GM18502 (cell line): Measurements from ENCODE around the gene PODXL2.
"Not testable (repeated sequence)": the region's sequence is repeated elsewhere in the genome, so short reads cannot be mapped to it uniquely, and the experiment has no call there.

Source experiments
- ATAC-seq: cut with Tn5 transposase; IDR thresholded peaks from one replicate; pipeline ENCODE4 v1.9.1; 2021; ENCODE audit warnings: mild to moderate bottlenecking; ENCODE audit not compliant: unreplicated experiment, poor library complexity

Gene PODXL2

DNA sequence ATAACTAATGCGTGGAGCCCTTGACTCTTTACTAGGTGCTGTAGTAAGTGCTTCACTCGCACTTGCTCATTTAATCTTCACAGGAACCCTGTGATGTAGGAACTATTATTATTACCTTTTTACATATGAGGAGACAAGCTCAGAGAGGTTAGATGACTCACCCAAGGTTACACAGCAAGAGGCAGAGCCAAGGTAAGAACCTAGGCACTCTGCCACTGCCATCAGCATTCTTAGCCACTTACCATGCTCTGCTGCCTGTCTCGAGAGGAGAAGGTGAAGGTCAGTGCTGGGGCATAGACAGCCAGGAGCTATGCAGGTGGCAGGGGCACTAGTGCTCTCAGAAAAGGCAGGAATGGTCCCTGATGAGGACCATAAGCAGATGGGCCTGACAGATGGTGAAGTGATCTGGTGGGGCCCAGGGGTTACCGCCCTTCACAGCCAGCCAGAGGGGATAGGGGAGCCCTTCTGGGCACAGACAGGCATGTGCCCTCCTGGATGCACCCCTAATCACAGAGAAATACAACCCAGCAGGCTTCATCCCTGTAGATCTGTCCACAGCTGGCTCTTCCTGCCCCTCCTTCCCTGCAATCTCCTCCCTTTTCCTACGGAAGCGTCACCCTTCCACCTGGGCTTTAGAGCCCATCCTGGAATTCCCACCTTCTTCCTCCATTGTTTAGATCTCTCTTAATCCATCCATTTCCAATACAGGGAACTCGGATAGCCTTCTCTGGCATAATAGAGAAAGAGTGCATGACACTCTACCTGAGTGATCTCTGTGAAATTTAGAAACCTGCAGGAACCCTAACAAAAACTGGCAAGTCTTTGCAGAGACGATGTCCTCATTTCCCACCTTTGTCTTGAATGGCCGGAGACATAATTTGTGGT, 70.7 kb downstream of the PODXL2 start:
- ATAC-seq, result no peak

DNA sequence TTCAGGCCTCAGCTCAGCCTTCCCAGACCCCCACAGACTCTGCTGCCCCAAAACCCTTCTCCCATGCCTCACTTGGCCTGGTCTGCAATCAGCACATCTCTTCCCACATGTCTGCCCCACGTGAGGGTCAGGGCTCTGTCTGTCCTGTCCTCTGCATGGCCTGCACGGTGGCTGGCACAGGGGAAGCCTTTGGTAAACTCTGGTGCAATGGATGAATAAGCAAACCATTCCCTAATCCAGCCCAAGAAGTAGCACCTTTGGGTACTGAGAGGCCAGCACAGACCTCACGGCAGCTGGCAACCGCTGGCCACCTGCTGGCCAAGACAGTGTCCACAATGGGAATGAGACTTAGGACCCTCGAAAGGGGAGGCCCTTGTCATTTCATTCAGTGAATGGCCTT, 71.4 kb downstream of the PODXL2 start:
- no peak for ATAC-seq

DNA sequence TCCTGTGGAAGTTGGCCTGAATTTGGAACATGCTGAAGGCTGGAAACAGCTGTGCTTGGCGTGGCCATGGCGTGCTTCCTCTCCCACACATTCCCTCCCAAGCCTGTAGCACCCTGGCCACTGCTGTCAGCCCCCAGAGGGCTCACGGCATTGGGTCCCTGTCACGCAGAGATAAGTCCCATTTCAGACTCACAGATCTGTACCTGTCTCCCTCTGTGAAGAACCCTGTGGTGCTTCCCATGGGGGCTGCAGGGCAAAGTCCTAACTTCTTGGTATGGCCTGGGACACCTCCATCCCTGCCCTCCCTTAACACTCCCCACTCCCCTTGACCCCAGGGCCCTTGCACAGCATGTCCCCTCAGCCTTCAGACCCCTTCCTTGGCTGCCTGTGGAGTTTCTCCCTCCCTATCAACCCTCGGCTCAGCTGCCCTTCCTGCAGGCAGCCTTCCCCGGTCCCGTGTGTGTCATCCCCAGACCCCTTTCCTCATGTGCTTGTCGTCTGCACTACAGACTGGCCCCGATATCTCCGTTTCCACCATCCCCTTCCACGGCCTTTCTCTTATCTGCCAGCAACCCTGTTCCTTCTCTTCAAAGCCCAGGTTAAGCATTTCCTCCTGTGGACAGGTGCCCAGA, 72.4 kb downstream of the PODXL2 start:
- no peak for ATAC-seq

DNA sequence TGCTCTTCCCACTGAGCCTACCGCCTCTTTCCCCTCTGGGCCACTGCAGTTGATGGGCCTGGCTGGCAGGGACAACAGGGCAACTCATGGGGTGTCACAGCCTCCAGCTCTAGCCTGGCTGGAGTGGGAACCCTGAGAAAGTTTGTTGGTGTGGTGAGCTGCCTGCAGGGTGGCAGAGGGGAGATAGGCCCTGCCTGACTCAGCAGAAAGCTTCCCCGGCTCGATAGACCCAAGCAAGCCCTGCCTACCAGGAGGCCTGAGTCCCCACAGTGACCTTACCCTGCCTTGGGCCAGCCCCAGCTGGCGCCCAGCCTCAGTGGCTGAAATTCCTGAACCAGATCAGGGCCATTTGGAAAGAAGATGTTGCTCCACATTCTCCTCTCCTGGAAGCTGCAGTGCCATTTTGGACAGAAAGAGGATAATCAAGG, 73.2 kb downstream of the PODXL2 start:
- no peak for ATAC-seq

DNA sequence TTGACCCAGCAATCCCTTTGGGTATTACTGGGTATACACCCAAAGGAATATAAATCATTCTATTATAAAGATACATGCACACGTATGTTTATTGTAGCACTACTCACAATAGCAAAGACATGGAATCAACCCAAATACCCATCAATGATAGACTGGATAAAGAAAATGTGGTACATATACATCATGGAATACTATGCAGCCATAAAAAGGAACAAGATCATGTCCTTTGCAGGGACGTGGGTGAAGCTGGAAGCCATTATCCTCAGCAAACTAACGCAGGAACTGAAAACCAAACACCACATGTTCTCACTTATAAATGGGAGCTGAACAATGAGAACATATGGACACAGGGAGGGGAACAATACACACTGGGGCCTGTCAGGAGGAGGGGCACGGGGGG, 75.9 kb downstream of the PODXL2 start:
- ATAC-seq, result not testable (repeated sequence)

DNA sequence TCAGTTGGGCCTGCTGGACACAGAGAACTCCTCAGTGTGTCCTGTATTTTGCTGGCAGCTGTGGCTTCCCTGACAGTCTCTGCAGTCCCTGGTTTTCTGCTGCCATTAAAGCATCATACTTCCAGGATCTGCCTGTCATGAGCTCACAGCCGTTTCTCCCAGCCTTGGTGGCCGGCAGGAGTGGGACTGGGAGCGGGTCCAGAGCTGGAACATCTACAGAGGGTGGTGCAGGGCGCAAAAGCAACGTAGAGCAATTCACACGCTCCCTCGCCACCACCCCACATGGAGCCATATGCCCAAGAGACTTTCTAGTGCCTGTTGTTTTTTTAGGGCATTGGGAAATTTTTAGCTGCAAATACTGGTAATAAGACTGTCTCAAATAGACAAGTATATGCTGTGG, 77.3 kb downstream of the PODXL2 start:
- ATAC-seq, result no peak

DNA sequence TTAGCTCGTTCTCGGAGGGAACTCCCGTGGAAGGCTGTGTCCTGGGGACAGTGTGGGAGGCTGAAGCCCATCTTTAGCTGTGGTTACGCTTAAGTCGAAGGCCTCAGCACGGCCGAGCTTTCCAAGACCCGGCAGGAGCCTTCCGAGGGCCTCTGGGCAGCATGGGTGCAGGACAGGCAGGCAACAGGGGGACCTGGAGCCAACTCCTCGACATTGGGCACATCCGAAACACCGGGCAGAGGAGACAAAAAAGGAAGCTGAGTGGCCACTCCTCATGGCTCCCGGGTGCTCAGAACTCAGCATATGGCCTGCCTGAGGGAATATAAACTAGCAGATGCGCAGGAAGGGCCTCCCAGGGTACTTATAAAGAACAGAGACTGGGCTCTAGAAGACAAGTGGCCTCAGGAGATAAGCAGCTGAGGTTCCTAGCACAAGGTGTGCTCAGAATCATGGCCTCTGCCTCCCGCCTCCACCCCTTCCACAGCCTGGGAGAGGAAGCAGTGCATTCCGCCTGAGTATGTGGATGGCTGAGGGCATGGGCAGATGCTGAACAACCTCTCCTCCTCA, 77.9 kb downstream of the PODXL2 start:
- ATAC-seq, result no peak

DNA sequence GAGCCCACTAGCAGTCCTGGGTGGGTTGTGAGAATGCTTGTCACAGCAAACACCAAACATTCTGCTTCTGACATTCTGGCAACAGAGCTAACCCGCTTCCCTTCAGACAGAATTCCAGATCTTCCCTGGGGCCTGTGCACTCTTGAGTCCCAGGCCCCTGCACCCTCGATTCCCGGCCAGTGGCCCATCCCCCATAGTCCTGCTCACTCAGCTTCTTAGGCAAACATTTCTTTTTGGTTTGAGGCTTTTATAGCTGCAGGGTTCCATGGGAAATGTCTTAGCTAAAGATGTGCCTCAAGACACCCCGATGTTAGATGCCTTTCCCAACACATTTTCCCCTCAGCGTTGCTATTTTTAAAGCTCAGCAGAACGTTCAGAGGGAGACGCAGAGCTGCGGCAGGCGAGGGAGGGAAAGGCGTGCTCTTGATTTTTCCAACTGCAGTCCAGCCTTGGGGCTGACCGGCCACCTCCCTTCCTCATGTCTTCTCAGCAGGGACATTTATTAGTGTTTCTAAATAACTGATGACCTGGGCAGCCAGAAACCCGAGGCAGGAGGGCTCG, 78.9 kb downstream of the PODXL2 start:
- ATAC-seq, result no peak

DNA sequence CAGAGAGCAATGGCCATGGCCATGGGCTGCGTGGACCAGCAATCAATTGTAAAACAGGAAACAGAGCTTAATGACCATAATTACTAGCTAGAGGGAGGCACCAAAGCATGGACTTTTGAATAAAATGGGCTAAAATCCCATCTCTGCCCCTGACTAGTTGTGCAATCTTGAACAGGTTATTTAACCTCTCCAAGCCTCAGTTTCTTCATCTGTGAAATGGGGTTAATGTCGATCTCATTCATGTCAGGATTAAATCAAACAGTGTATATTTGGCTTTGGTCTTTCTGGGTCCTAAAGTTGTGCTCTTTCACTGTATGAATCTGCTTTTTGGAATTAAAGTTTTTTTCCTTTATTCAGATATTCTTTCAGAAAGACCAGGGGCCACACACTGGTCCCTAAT, 79.9 kb downstream of the PODXL2 start:
- no peak for ATAC-seq

DNA sequence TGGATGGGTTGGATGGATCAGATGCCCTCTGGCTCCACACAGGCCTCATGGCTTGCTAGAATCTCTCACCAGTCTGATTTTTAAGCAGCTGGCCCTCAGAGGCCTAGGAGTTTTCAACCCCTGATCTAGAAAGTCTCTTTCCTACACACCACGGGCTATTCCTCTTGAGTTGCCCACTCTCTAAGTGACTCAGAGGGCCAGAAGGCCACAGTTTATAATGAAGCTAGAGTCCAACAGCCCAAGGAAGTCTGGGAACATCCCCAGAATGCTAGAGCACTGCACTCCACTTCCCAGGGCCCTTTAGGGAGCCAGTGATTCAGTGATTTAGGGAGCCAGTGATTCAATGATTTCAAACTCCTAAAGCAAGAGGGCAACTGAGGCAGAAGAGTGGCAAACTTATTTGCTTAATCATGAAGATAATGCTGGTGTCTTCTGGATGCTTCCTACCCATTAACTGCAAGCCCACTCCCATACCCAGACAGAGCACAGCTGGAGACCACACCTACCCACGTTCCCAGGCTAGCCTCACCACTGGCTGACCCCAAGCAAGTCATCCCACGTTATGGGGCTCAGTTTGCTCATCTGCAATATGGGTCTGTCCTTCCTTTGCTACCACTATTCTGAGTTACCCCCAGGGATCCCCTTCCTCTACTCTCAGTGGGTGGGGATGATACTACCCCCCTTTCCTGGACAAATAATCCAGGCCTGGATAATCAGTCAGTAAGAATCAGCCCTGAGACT, 80.5 kb downstream of the PODXL2 start:
- ATAC-seq, result no peak

DNA sequence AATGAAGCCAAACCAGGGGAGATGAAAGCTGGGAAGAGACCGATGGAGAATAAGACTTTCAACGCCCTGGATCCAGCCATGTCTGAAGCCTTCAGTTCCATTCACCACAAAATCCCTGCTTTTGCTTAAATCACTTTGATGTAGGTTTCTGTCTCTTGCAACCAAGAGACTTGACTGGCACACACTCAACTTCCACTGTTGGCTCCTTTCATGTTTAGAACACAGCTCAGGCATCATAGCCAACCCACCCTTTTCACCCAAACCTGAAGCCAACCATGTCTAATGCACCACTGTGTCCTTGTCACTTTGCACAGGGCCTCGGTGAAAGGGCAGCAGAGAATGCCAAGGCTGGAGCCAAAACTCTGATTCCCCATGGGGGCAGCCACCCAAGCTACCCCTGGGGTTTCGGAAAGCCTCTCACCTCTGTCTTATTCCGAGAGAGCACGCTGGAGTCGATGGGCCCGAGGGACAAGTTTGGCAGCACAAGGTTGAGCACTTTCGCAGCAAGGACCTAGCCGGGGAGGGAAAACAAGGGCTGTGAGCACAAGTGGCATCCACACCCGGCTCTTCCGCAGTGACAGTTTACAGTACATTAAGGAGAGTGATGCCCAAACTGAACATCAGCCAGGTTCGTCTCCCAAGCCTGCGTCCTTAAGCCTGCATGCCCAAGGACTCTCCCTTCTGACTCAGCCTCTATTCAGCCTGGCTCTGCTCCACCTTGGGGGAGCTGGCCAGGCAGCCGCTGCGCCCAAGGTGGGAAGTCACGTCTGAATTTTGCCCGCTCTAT, 81.4 kb downstream of the PODXL2 start:
- ATAC-seq, result no peak

DNA sequence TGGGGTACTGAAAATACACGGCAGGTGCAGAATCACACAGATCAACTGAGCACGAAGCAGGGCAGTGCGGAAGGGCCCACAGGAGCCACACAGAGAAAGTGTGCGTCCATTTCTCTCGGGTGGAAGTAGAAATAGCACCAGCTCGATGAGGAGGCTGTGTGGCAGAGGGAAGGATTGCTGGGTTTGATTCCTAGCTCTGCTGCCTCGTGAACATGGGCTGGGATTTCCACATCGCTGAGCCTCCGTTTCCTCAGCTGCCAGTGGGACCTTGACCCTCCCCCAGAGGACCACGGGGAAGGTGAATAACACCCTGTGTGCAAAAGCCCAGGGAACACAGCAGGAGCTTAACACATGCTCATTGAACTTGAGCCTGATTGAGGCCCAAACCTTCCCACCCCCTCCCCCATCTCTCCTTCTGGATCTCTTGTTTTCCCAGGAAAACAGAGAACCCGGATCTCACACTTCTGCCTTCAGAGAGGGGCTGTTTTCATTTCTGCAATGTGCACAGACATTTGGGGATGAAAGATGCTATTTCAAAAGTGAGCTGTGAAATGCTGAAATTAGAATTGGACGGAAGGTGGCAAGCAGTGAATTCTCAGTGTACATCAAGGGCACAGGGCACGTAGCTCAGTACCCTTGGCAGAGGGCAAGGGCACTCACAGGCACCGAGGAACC, 82.2 kb downstream of the PODXL2 start:
- ATAC-seq, result no peak

DNA sequence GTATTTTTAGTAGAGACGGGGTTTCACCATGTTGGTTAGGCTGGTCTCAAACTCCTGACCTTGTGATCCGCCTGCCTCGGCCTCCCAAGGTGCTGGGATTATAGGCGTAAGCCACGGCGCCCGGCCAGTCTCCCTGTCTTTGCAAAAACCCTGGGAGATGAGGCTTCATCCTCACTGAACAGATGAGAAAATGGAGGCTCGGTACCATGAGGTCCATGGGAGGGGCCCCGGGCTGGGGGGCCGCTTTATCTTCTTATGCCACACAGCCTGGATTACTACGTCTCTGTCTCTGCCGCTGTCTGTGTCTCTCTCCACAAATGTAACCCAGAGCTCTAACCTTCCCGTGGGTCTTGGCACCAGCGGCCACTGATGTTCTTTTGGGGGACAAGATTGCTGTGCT, 82.9 kb downstream of the PODXL2 start:
- ATAC-seq, result no peak

DNA sequence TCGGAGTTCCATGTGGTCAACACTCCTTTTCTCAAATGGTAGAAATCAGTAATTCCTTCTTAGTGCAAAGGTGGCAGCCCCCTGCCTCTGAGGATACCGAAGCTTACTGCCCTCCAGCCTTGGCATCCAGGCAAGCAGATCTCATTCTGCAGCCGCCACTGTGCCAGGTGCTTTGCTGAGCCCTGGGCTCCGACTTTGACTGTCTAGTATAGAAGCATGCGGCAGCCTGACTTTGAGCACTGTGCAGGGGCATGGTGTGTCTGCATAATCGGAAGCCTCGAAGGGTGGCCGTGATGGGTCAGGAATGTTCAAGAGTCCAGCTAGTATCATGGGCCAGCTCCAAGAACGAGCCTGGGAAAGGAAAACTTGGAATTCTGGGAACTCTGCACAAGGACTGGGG, 83.5 kb downstream of the PODXL2 start:
- ATAC-seq, result no peak

DNA sequence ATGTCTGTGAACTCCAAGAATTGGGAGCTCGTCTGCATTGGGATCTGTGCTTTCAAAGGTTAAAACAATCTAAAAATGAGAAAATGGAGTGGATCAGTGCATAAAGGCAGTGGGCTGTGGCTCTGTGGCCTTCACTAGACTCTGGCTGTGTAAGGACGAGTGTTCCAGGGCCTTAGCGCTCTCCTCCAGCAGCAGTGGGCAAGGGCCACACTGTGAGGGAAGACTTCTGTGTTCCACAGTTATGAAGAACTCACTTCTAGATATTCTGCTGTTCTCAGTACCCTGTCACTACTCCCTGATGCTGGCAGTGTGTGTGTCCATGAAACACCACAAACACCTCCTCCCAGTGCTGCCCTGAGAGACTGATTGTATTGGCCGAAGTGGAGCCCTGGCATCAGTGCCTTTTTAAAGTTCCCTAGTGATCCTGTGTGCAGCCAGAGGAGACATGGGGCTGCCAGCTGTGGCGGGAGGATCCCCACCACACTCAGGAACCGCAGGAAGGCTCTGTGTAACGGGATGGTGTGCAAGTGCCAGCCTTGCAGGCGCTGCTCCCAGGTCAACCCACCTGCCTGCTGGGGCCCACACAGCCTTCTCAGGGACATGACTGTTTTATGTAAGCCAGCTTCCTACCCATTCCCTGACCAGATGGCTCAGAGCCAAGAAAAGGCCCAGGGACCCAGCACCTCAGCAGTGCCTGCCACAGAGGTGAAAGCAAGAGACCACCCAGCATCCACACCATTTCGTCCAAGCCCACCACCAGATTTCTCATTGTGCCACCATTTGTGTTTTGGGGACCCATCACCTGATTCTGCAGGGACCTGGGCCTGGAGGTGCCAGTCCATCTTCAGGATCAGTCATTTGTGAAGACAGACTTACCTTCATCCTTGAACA, 84.1 kb downstream of the PODXL2 start:
- no peak for ATAC-seq

DNA sequence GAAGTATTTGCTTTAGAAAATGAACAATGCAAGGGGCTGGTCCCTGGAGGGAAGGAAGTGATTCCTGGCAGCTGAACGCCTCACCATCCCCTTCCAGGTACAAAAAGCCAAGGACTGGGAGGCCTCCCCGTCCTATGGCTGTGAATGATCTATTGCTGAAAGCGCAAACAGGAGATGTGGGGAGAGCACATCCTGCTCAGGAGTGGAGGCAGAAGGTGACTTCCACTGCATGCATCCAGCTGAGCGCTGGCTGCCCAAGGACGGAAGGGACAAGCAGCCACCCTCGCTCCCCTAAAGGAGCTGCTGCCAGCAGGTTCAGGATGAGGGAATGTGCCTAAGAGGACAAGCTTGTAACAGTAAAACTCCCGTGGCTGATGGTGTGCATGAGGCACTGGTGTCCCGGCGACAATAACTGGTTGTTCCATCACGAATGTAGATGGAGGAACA, 85.2 kb downstream of the PODXL2 start:
- no peak for ATAC-seq

DNA sequence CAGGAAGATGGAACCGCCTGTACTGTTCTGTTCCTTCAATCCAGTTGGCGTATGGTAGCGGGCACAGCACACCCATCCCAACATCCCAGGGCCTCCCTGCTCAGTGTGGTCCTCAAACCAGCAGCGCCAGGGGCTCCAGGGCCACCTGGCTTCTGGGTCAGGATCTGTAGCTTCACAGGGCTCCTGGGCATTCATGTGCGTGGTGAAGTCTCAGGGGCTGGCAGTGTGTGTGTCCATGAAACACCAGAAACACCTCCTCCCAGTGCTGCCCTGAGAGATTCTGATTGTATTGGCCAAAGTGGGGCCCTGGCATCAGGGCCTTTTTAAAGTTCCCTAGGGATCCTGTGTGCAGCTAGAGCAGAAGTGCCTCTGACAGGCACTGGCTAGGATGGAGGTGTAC, 85.9 kb downstream of the PODXL2 start:
- no peak for ATAC-seq

DNA sequence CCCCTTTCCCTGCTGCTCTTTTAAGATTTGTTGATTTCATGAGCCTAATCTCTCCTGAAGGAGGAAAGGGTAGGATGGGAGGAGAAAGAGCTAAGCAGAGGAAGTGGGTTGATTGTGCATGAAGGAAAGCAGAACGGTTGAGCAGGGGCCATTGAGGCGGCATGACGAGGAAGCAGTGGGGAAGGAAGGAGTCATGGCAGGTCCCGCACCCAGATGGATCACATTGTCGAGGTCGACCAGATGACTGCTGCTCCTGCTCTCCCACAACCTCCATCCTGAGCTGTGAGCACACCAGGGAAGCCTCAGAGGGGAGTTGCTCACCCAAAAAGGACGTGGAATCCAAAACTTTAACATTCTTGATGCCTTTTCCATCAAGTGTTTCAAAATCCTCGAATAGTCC, 86.5 kb downstream of the PODXL2 start:
- no peak for ATAC-seq
